ENCODE data around the gene HIVEP3. TPM values are rescaled to one million over a fixed set of nuclear protein-coding genes. Genes with fewer than 3 reads are reported as not detected.

HIVEP3 gene
- total RNA-seq, 1 donor from 2014 or later = 8.9 TPM

DNA sequence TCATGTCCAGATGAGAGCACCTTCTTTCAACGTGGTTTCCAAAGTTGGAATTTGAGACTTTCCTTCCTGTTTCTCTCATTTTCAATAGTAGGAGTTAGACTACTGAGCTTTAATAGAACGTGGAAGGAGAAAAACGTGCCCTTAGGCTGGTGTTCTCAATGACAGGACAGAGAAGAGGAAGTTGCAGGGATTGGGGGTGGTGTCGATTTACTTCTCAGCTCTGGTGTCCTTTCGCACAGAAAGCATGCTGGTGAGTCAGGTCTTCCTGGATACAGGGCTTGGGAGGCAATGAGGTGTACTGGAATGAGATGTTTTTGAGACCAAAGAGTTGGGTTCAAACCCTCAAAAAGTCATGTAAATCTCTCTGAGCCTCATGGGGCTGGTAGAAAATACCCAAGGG is 67.1 kb downstream of the HIVEP3 start:
- Mint-ChIP-seq H3K27me3 (ENCODE audit: low read depth, unreplicated experiment) (no peaks in the 10 kb centered on the region), H3K9me3 (ENCODE audit: unreplicated experiment) (no peaks in the 10 kb centered on the region), H3K4me1 (ENCODE audit: low read depth, unreplicated experiment) (peaks cover 23% of the 10 kb centered on the region), H3K4me3 (ENCODE audit: unreplicated experiment) (no peak overlapping the region), H3K27ac (ENCODE audit: unreplicated experiment) (peak overlapping the region; percentile 38), H3K36me3 (ENCODE audit: low read depth, unreplicated experiment) (no peaks in the 10 kb centered on the region)
- peak overlapping the region; percentile 28 for H3K27ac ChIP-seq (ENCODE audit: low read depth, low read length)
- no peaks in the 10 kb centered on the region for H3K9me3 ChIP-seq (ENCODE audit: insufficient read depth, low read depth, low read length)
- peaks cover 22% of the 10 kb centered on the region for H3K79me2 ChIP-seq (ENCODE audit: insufficient read depth, low read length)
- H3K4me3 ChIP-seq (ENCODE audit: insufficient read depth, low read depth, low read length) = no peak overlapping the region
- DNase-seq (ENCODE audit: low read depth) (peak; percentile 86), FAIRE-seq (peak; percentile 80)
- TF ChIP-seq EZH2 (IDR thresholded peaks at IDR 0.05; ENCODE audit: insufficient read depth, low read length) = no peak
- TF ChIP-seq, protein P1, sequence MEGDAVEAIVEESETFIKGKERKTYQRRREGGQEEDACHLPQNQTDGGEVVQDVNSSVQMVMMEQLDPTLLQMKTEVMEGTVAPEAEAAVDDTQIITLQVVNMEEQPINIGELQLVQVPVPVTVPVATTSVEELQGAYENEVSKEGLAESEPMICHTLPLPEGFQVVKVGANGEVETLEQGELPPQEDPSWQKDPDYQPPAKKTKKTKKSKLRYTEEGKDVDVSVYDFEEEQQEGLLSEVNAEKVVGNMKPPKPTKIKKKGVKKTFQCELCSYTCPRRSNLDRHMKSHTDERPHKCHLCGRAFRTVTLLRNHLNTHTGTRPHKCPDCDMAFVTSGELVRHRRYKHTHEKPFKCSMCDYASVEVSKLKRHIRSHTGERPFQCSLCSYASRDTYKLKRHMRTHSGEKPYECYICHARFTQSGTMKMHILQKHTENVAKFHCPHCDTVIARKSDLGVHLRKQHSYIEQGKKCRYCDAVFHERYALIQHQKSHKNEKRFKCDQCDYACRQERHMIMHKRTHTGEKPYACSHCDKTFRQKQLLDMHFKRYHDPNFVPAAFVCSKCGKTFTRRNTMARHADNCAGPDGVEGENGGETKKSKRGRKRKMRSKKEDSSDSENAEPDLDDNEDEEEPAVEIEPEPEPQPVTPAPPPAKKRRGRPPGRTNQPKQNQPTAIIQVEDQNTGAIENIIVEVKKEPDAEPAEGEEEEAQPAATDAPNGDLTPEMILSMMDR (IDR thresholded peaks at IDR 0.05; ENCODE audit: insufficient read depth, low read depth, low read length) = no peak
- H3K9ac ChIP-seq (ENCODE audit: low read length) = no peak overlapping the region
- H4K20me1 ChIP-seq (ENCODE audit: insufficient read depth, low read length) = no peaks in the 10 kb centered on the region
- H3K36me3 ChIP-seq (ENCODE audit: insufficient read depth, low read length) = no peaks in the 10 kb centered on the region
- no peaks in the 10 kb centered on the region for H3K27me3 ChIP-seq (ENCODE audit: insufficient read depth, low read length)
- peaks cover 22% of the 10 kb centered on the region for H3K4me1 ChIP-seq (ENCODE audit: insufficient read depth, low read length)
- no peak overlapping the region for H2AFZ ChIP-seq (ENCODE audit: low read depth, low read length)
- peak overlapping the region; percentile 37 for H3K4me2 ChIP-seq (ENCODE audit: low read length)

DNA sequence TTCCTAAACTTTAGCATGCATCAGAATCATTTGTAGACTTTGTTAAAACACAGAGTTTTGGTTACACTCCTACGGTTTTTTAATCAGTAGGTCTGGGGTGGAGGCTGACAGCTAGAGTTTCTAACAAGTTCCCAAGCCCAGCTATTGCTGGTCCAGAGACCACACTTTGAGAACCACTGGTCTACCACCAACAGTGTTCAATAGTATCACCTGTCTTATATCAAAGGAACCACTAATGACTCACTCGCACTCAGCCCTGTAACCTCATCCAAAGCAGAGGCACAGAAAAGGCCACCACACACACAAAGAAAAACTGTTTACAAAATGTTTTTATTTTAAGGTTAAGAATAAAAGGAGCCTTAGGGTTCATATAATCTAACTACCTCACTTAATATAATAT is 68.7 kb downstream of the HIVEP3 start:
- Histone ChIP-seq H3K79me2 (ENCODE audit: insufficient read depth, low read length) (peaks cover 13% of the 10 kb centered on the region), H3K9me3 (ENCODE audit: insufficient read depth, low read depth, low read length) (no peaks in the 10 kb centered on the region), H3K36me3 (ENCODE audit: insufficient read depth, low read length) (no peaks in the 10 kb centered on the region), H3K27ac (ENCODE audit: low read depth, low read length) (no peak overlapping the region), H3K4me3 (ENCODE audit: insufficient read depth, low read depth, low read length) (no peak overlapping the region), H2AFZ (ENCODE audit: low read depth, low read length) (no peak overlapping the region), H3K4me2 (ENCODE audit: low read length) (no peak overlapping the region), H4K20me1 (ENCODE audit: insufficient read depth, low read length) (no peaks in the 10 kb centered on the region), H3K9ac (ENCODE audit: low read length) (no peak overlapping the region), H3K4me1 (ENCODE audit: insufficient read depth, low read length) (peaks cover 23% of the 10 kb centered on the region), H3K27me3 (ENCODE audit: insufficient read depth, low read length) (no peaks in the 10 kb centered on the region)
- no peaks in the 10 kb centered on the region for H3K36me3 Mint-ChIP-seq (ENCODE audit: low read depth, unreplicated experiment)
- no peak for TF ChIP-seq EZH2 (IDR thresholded peaks at IDR 0.05; ENCODE audit: insufficient read depth, low read length)
- TF ChIP-seq, protein P1 (IDR thresholded peaks at IDR 0.05; ENCODE audit: insufficient read depth, low read depth, low read length) = no peak
- H3K27ac Mint-ChIP-seq (ENCODE audit: unreplicated experiment) = no peak overlapping the region
- peaks cover 21% of the 10 kb centered on the region for H3K4me1 Mint-ChIP-seq (ENCODE audit: low read depth, unreplicated experiment)
- no peaks in the 10 kb centered on the region for H3K9me3 Mint-ChIP-seq (ENCODE audit: unreplicated experiment)
- DNase-seq (ENCODE audit: low read depth) (no peak), FAIRE-seq (no peak)
- H3K27me3 Mint-ChIP-seq (ENCODE audit: low read depth, unreplicated experiment) = no peaks in the 10 kb centered on the region
- no peak overlapping the region for H3K4me3 Mint-ChIP-seq (ENCODE audit: unreplicated experiment)

DNA sequence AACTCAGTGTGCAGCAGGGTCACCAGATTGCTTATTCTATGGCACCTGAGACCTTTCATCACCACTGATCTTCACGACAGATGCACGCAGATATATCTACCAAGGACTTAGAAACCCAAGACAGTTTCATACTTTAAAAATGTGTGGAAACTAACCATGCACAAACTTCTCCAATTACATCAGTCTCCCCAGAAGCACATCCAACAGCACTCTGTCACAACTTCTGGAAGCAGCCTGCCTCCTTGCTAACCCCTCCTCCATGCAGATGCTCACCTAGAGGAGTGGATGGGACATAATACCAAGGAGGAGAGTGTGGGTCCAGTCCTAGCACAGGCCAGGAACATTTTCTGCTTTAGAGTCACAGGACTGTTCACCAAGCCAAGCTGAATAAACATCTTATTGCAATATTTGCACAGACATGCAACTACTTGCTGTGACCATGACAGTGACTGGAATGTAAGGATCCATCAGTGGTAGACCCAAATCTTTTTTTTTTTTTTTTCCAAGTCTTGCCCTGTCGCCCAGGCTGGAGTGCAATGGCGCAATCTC is 69.4 kb downstream of the HIVEP3 start:
- Histone ChIP-seq H3K27me3 (ENCODE audit: insufficient read depth, low read length) (no peaks in the 10 kb centered on the region), H3K9ac (ENCODE audit: low read length) (no peak overlapping the region), H4K20me1 (ENCODE audit: insufficient read depth, low read length) (no peaks in the 10 kb centered on the region), H3K79me2 (ENCODE audit: insufficient read depth, low read length) (peaks cover 13% of the 10 kb centered on the region), H3K9me3 (ENCODE audit: insufficient read depth, low read depth, low read length) (no peaks in the 10 kb centered on the region), H3K27ac (ENCODE audit: low read depth, low read length) (no peak overlapping the region), H3K4me3 (ENCODE audit: insufficient read depth, low read depth, low read length) (no peak overlapping the region), H3K4me1 (ENCODE audit: insufficient read depth, low read length) (peaks cover 24% of the 10 kb centered on the region), H3K4me2 (ENCODE audit: low read length) (no peak overlapping the region), H3K36me3 (ENCODE audit: insufficient read depth, low read length) (no peaks in the 10 kb centered on the region), H2AFZ (ENCODE audit: low read depth, low read length) (no peak overlapping the region)
- no peak overlapping the region for H3K27ac Mint-ChIP-seq (ENCODE audit: unreplicated experiment)
- no peaks in the 10 kb centered on the region for H3K27me3 Mint-ChIP-seq (ENCODE audit: low read depth, unreplicated experiment)
- no peak for TF ChIP-seq EZH2 (IDR thresholded peaks at IDR 0.05; ENCODE audit: insufficient read depth, low read length)
- TF ChIP-seq, protein P1 (IDR thresholded peaks at IDR 0.05; ENCODE audit: insufficient read depth, low read depth, low read length) = no peak
- no peaks in the 10 kb centered on the region for H3K36me3 Mint-ChIP-seq (ENCODE audit: low read depth, unreplicated experiment)
- H3K4me3 Mint-ChIP-seq (ENCODE audit: unreplicated experiment) = no peak overlapping the region
- no peaks in the 10 kb centered on the region for H3K9me3 Mint-ChIP-seq (ENCODE audit: unreplicated experiment)
- FAIRE-seq = no peak
- peaks cover 23% of the 10 kb centered on the region for H3K4me1 Mint-ChIP-seq (ENCODE audit: low read depth, unreplicated experiment)
- DNase-seq (ENCODE audit: low read depth) = no peak

All from astrocyte (in vitro differentiated cells and primary cell).